Endothelial cell of umbilical vein (primary cell): ENCODE results near the gene IPO9. TPM values are rescaled to one million over a fixed set of nuclear protein-coding genes. Genes with fewer than 3 reads are reported as not detected.

Source experiments
- BruUV-seq: library from RNA; stranded (reverse); fragments of 400-500 nt; replicated peaks from 2 replicates; lab custom pipeline; 2021; lab: Mats Ljungman, UMichigan
- CTCF ChIA-PET: fragments of 300-600, 350-600 bp; sonication (Branson Sonifier 250); formaldehyde crosslinking; loops from one replicate; lab custom pipeline; 2021; ENCODE audit warnings: antibody characterized with exemption, inconsistent platforms; lab: Charles Lee
- POLR2A ChIA-PET: fragments of 300-600, 350-600 bp; sonication (Branson Sonifier 250); formaldehyde crosslinking; loops from one replicate; lab custom pipeline; 2021; ENCODE audit warnings: antibody characterized with exemption, inconsistent platforms; lab: Charles Lee
- DNase-seq: peaks from one replicate; pipeline ENCODE4 v3.0.0-alpha.2; 2011; ENCODE audit warnings: low read depth, low spot score
- FAIRE-seq: peaks from 2 replicates; lab custom pipeline; 2011; peaks lifted over from hg19 to GRCh38; lab: Jason Lieb, UNC
- H2AFZ ChIP-seq: 2 replicates; pipeline ENCODE4 v1.6.0; 2012; ENCODE audit warnings: low read depth, low read length, control low read depth, inconsistent platforms
- H3K27ac ChIP-seq: 2 replicates; pipeline ENCODE4 v1.5.1; 2011; ENCODE audit warnings: low read depth, mild to moderate bottlenecking, control low read depth, low read length, moderate library complexity; ENCODE audit not compliant: insufficient read depth
- H3K27me3 ChIP-seq, 2 experiments: 2 replicates each; pipeline versions ENCODE4 v1.6.0 to v1.6.1; 2011; ENCODE audit warnings: low read length in 2 of 2, mixed read lengths in 1 of 2; ENCODE audit not compliant: control insufficient read depth in 2 of 2, insufficient read depth in 2 of 2
- H3K36me3 ChIP-seq, 2 experiments: 2 replicates in 1 of 2; 3 replicates in 1 of 2; pipeline ENCODE4 v1.5.1; 2011; ENCODE audit warnings: low read length in 2 of 2, mild to moderate bottlenecking in 1 of 2, moderate library complexity in 1 of 2; ENCODE audit not compliant: control insufficient read depth in 2 of 2, insufficient read depth in 2 of 2; ENCODE audit errors: extremely low read depth in 1 of 2
- H3K4me1 ChIP-seq: 3 replicates; pipeline ENCODE4 v1.5.1; 2011; ENCODE audit warnings: mild to moderate bottlenecking, low read length; ENCODE audit not compliant: control insufficient read depth, insufficient read depth; ENCODE audit errors: extremely low read depth
- H3K4me2 ChIP-seq: 2 replicates; pipeline ENCODE4 v1.6.1; 2011; ENCODE audit warnings: low read length, control low read depth, mixed read lengths; ENCODE audit not compliant: insufficient read depth
- H3K4me3 ChIP-seq, 3 experiments: fragments of 200-600 bp in 1 of 3; sonication (generic), shearing (Covaris generic) in 1 of 3; replicated peaks in 1 of 3; 2 replicates each; pipeline ENCODE4 v1.5.1; 2011 to 2016; ENCODE audit warnings: control low read depth in 3 of 3, low read length in 3 of 3, mild to moderate bottlenecking in 2 of 3, inconsistent platforms in 1 of 3, low read depth in 1 of 3, moderate library complexity in 1 of 3; ENCODE audit not compliant: insufficient read depth in 1 of 3
- H3K79me2 ChIP-seq: 2 replicates; pipeline ENCODE4 v1.6.0; 2012; ENCODE audit warnings: low read length, inconsistent platforms; ENCODE audit not compliant: control insufficient read depth, insufficient read depth
- H3K9ac ChIP-seq: replicated peaks from 2 replicates; pipeline ENCODE3; 2011; ENCODE audit warnings: low read length, control low read depth; ENCODE audit not compliant: insufficient read depth; ENCODE audit errors: extremely low read depth
- H3K9me1 ChIP-seq: replicated peaks from 3 replicates; pipeline ENCODE4 v1.6.0; 2011; ENCODE audit warnings: mild to moderate bottlenecking, low read length; ENCODE audit not compliant: control insufficient read depth, insufficient read depth; ENCODE audit errors: extremely low read depth
- H3K9me3 ChIP-seq: replicated peaks from 2 replicates; pipeline ENCODE4 v1.5.1; 2012; ENCODE audit warnings: low read length, inconsistent platforms; ENCODE audit not compliant: control insufficient read depth, insufficient read depth
- H4K20me1 ChIP-seq: replicated peaks from 2 replicates; pipeline ENCODE3; 2011; ENCODE audit warnings: mild to moderate bottlenecking, low read length; ENCODE audit not compliant: control insufficient read depth, insufficient read depth; ENCODE audit errors: extremely low read depth
- EZH2 ChIP-seq: IDR thresholded peaks from 2 replicates; pipeline ENCODE4 v1.6.1; 2012; ENCODE audit warnings: borderline replicate concordance, low read depth, mild to moderate bottlenecking, moderate library complexity, low read length, inconsistent platforms; ENCODE audit not compliant: severe bottlenecking
- FOS ChIP-seq: IDR thresholded peaks from 2 replicates; pipeline ENCODE4 v1.6.1; 2011; ENCODE audit warnings: mild to moderate bottlenecking, low read length, moderate library complexity, borderline replicate concordance; ENCODE audit not compliant: insufficient read depth
- GATA2 ChIP-seq: IDR thresholded peaks from 2 replicates; pipeline ENCODE4 v1.7.0; 2011; ENCODE audit warnings: low read depth, mild to moderate bottlenecking, moderate library complexity, mixed read lengths, low read length; ENCODE audit not compliant: insufficient read length, insufficient read depth
- JUN ChIP-seq: IDR thresholded peaks from 2 replicates; pipeline ENCODE4 v1.6.1; 2011; ENCODE audit warnings: borderline replicate concordance, low read depth; ENCODE audit not compliant: insufficient read length, insufficient read depth
- MYC ChIP-seq: IDR thresholded peaks from one replicate; pipeline ENCODE4 v1.6.1; 2011; ENCODE audit warnings: mild to moderate bottlenecking, low read depth, low read length
- POLR2A ChIP-seq: IDR thresholded peaks from 2 replicates; pipeline ENCODE4 v1.6.1; 2012; ENCODE audit warnings: low read depth, mild to moderate bottlenecking, control low read depth, low read length
- POLR2AphosphoS5 ChIP-seq: IDR thresholded peaks from 2 replicates; pipeline ENCODE4 v1.6.1; 2012; ENCODE audit warnings: low read depth, mild to moderate bottlenecking, control low read depth, low read length, moderate library complexity; ENCODE audit not compliant: insufficient read depth
- dilution Hi-C: fragments of 300-500 bp; cut with MboI; formaldehyde crosslinking; loops from one replicate; pipeline ENCODE4 v1.15.0; 2019; ENCODE audit warnings: low sequenced_read_pairs; ENCODE audit not compliant: extremely low pct_ligation_motif_present
- intact Hi-C: fragments of 100-400 bp; cut with micrococcal nuclease; formaldehyde crosslinking; loops from one replicate; pipeline ENCODE4 v1.10.0; 2022
- polyA plus RNA-seq, 4 experiments: library from polyadenylated mRNA; depleted of rRNA in 3 of 4; stranded (reverse) in 3 of 4; unstranded in 1 of 4; fragments of >200 nt; gene quantifications; 2 replicates each; pipeline versions ENCODE4 v1.2.1 to v1.2.3, GENCODE V29; 2011 to 2012; ENCODE audit warnings: missing spikeins in 1 of 4
- total RNA-seq: library from RNA; stranded (reverse); gene quantifications from 2 replicates; pipeline ENCODE4 v1.2.3, GENCODE V29; 2021
- TF ChIP-seq, protein P1 (sequence below), 2 donors: IDR thresholded peaks; 1 replicate in 1 of 2; 2 replicates in 1 of 2; pipeline ENCODE4 v1.5.1; 2011; ENCODE audit warnings: low read length in 2 of 2, mild to moderate bottlenecking in 2 of 2, moderate library complexity in 2 of 2, control low read depth in 1 of 2, inconsistent platforms in 1 of 2, low read depth in 1 of 2; ENCODE audit not compliant: insufficient read depth in 1 of 2; ENCODE audit errors: extremely low read depth in 1 of 2
- TF ChIP-seq, protein P2 (sequence below): IDR thresholded peaks from 2 replicates; pipeline ENCODE4 v1.6.1; 2011; ENCODE audit not compliant: insufficient read depth, insufficient read length

Gene IPO9
- total and polyA plus RNA-seq, 2 donors (not counting 3 experiments of a cell fraction or from before 2014, with no cell fraction given): 53.4 to 104 TPM

DNA sequence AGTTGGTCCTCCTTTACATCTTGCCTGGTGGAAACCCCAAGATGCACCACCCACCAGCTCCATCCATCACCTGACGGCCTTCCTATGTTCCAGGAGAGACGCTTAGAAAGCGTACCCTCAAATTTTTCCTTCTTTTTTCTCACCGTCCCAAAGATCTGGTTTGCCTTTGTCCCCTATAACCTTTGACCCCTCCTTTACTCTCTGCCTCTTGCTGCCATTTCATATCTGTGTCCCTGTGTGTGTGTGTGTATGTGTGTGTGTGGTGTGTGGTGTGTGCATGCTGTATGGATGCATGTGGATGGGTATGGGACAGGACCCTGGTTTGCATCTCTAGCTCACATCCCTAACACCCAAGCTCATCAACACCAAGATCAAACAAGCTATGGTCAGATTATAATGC is 22.2 kb upstream of the IPO9 start:
- dilution Hi-C loops: no loop called here
- H3K36me3 ChIP-seq: peaks cover 44 to 67% of the 10 kb centered on the region in 2 experiments
- H3K79me2 ChIP-seq: no peaks in the 10 kb centered on the region
- H4K20me1 ChIP-seq: no peaks in the 10 kb centered on the region
- POLR2A ChIA-PET: no interaction called here
- no peak overlapping the region for H3K4me2 ChIP-seq
- no peak overlapping the region for H2AFZ ChIP-seq
- CTCF ChIA-PET: interaction anchor here (1.3 to 2.0 kb wide), 2 partner anchors 14 kb away, joined by 5 read pairs; no protein-coding TSS in a partner anchor
- intact Hi-C loops: no loop called here
- no TSS peak for BruUV-seq
- H3K9me3 ChIP-seq: no peaks in the 10 kb centered on the region
- no peak overlapping the region for H3K9ac ChIP-seq
- no peak overlapping the region for H3K4me3 ChIP-seq
- H3K4me1 ChIP-seq: no peaks in the 10 kb centered on the region
- H3K27me3 ChIP-seq: no peaks in the 10 kb centered on the region
- H3K27ac ChIP-seq: no peak overlapping the region
- no peak for TF ChIP-seq MYC
- TF ChIP-seq, protein P1, sequence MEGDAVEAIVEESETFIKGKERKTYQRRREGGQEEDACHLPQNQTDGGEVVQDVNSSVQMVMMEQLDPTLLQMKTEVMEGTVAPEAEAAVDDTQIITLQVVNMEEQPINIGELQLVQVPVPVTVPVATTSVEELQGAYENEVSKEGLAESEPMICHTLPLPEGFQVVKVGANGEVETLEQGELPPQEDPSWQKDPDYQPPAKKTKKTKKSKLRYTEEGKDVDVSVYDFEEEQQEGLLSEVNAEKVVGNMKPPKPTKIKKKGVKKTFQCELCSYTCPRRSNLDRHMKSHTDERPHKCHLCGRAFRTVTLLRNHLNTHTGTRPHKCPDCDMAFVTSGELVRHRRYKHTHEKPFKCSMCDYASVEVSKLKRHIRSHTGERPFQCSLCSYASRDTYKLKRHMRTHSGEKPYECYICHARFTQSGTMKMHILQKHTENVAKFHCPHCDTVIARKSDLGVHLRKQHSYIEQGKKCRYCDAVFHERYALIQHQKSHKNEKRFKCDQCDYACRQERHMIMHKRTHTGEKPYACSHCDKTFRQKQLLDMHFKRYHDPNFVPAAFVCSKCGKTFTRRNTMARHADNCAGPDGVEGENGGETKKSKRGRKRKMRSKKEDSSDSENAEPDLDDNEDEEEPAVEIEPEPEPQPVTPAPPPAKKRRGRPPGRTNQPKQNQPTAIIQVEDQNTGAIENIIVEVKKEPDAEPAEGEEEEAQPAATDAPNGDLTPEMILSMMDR (IDR thresholded peaks at IDR 0.05; ENCODE audit: extremely low read depth in 1 of 2, insufficient read depth in 1 of 2, low read depth in 1 of 2, low read length in 2 of 2): no peak
- TF ChIP-seq FOS: no peak
- TF ChIP-seq EZH2: no peak
- TF ChIP-seq GATA2: no peak
- TF ChIP-seq POLR2AphosphoS5: no peak
- TF ChIP-seq POLR2A: no peak
- TF ChIP-seq, protein P2, sequence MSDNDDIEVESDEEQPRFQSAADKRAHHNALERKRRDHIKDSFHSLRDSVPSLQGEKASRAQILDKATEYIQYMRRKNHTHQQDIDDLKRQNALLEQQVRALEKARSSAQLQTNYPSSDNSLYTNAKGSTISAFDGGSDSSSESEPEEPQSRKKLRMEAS: no peak
- no peak for TF ChIP-seq JUN
- H3K9me1 ChIP-seq: no peaks in the 10 kb centered on the region
- DNase-seq (no peak), FAIRE-seq (no peak)
